ENCODE data around the gene PRELID3B.

DNA sequence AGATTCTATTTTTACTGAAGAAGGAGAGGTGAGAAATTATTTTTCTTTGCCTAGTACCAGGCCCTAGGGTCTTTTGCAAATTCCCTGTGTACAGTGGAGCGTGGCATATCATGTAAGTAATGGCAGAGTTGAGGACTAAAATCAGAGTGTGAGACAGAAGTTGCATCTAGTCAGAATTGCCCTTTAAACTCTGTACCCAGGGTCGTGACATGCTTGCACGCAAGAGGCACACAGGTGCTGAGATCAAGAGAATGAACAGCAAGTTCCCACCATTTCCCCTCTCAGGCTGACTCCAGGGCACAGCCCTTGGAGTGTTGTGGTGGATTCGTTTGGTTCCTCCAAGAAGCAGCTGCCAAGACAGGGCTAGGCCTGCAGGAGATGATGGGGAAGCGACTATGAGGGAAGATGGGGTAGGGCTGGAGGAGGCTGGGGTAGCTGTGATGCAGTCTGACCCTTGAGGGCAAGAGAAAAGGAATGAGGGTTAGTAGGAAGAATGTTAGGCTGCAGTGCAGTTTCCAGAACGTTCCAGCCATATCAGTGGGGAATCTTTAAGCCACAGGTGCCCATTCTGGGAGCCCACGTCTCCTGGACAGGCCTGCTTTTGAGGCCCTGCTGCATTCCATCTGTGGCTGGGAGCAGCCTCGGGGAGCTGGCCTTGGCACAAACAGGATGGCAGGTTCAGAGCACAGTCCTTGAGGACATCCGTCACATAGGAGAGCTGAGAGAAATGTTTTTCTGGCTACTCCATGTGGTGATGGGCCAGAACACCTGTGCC is 54.6 kb downstream of the PRELID3B start:
- TF ChIP-seq, protein P1, sequence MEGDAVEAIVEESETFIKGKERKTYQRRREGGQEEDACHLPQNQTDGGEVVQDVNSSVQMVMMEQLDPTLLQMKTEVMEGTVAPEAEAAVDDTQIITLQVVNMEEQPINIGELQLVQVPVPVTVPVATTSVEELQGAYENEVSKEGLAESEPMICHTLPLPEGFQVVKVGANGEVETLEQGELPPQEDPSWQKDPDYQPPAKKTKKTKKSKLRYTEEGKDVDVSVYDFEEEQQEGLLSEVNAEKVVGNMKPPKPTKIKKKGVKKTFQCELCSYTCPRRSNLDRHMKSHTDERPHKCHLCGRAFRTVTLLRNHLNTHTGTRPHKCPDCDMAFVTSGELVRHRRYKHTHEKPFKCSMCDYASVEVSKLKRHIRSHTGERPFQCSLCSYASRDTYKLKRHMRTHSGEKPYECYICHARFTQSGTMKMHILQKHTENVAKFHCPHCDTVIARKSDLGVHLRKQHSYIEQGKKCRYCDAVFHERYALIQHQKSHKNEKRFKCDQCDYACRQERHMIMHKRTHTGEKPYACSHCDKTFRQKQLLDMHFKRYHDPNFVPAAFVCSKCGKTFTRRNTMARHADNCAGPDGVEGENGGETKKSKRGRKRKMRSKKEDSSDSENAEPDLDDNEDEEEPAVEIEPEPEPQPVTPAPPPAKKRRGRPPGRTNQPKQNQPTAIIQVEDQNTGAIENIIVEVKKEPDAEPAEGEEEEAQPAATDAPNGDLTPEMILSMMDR (IDR thresholded peaks at IDR 0.05; ENCODE audit: control extremely low read depth in 1 of 3, insufficient read depth in 1 of 3, low read depth in 1 of 3, low read length in 3 of 3): no peak
- TF ChIP-seq SIRT6 (IDR thresholded peaks at IDR 0.05; ENCODE audit: low read length): no peak
- no peak for TF ChIP-seq JUN (IDR thresholded peaks at IDR 0.05; ENCODE audit: low read depth, low read length)
- TF ChIP-seq RFX5 (IDR thresholded peaks at IDR 0.05; ENCODE audit: borderline replicate concordance, low read depth, low read length): no peak
- TF ChIP-seq HDAC6 (IDR thresholded peaks at IDR 0.05; ENCODE audit: low read depth, low read length): no peak
- TF ChIP-seq CEBPB (IDR thresholded peaks at IDR 0.05; ENCODE audit: low read depth, low read length): no peak
- no peak for TF ChIP-seq POLR2A (IDR thresholded peaks at IDR 0.05; ENCODE audit: control extremely low read depth in 1 of 2, low read depth in 2 of 2, low read length in 2 of 2)
- TF ChIP-seq CHD2 (IDR thresholded peaks at IDR 0.05; ENCODE audit: low read length): no peak
